ENCODE measurements around the gene HES7.

HES7 gene

DNA sequence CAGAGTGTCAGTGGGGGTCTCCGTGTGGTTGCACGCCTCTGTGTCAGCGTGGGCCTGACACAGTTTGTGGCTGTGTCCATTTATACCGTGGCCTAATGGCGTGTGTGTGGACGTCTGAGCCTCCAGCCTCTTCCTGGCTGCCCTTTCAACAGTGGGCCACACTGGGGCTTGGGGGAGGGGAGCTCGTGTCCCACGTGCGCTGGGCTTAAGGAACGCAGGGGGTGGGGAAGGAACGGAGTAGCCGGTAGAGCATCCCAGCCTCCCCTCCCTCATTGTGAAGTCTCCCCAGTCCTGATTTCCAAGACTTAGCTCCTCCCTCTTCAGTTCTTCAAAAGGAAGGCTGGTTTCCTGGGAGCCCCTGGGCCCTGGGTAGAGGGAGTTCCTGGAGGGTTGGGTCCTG, 9.5 kb upstream of the HES7 start:
- H3K4me3 ChIP-seq (ENCODE audit: low read depth, low read length), result no peak overlapping the region
- no peak for DNase-seq (ENCODE audit: low read depth)
- no peak for TF ChIP-seq POLR2A (IDR thresholded peaks at IDR 0.05; ENCODE audit: extremely low read depth, insufficient read length)
- TF ChIP-seq, protein P1, sequence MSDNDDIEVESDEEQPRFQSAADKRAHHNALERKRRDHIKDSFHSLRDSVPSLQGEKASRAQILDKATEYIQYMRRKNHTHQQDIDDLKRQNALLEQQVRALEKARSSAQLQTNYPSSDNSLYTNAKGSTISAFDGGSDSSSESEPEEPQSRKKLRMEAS (IDR thresholded peaks at IDR 0.05; ENCODE audit: low read depth, low read length), result no peak
- TF ChIP-seq MYC (IDR thresholded peaks at IDR 0.05; ENCODE audit: low read depth, low read length), result no peak
- TF ChIP-seq, protein P2, sequence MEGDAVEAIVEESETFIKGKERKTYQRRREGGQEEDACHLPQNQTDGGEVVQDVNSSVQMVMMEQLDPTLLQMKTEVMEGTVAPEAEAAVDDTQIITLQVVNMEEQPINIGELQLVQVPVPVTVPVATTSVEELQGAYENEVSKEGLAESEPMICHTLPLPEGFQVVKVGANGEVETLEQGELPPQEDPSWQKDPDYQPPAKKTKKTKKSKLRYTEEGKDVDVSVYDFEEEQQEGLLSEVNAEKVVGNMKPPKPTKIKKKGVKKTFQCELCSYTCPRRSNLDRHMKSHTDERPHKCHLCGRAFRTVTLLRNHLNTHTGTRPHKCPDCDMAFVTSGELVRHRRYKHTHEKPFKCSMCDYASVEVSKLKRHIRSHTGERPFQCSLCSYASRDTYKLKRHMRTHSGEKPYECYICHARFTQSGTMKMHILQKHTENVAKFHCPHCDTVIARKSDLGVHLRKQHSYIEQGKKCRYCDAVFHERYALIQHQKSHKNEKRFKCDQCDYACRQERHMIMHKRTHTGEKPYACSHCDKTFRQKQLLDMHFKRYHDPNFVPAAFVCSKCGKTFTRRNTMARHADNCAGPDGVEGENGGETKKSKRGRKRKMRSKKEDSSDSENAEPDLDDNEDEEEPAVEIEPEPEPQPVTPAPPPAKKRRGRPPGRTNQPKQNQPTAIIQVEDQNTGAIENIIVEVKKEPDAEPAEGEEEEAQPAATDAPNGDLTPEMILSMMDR (IDR thresholded peaks at IDR 0.05; ENCODE audit: low read depth, low read length), result no peak

DNA sequence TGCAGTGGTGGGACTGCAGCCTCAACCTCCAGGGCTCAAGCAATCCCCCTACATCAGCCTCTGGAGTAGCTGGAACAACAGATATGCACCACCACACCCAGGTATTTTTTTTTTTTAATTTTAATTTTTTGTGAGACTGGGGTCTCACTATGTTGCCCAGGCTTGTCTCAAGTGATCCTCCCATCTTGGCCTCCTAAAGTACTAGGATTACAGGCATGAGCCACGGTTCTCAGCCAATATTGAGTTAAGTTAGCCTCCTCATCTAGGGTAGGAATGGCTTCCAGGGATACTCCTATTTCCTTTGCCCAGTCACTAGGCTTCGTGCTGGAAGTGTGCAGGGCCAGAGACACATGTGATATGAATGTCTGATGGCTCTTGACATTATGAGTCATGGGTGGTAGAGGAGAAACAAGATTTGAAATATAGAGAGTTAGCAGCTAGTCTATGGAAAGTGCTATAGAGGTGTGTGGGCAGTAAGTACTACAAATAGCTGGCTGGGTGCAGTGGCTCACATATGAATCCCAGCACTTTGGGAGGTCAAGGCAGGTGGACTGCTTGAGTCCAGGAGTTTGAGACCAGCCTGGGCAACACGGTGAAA, 8.0 kb upstream of the HES7 start:
- no peak for DNase-seq (ENCODE audit: low read depth)
- TF ChIP-seq, protein P2 (IDR thresholded peaks at IDR 0.05; ENCODE audit: low read depth, low read length), result no peak
- no peak for TF ChIP-seq POLR2A (IDR thresholded peaks at IDR 0.05; ENCODE audit: extremely low read depth, insufficient read length)
- TF ChIP-seq MYC (IDR thresholded peaks at IDR 0.05; ENCODE audit: low read depth, low read length), result no peak
- TF ChIP-seq, protein P1 (IDR thresholded peaks at IDR 0.05; ENCODE audit: low read depth, low read length), result no peak
- no peak overlapping the region for H3K4me3 ChIP-seq (ENCODE audit: low read depth, low read length)

DNA sequence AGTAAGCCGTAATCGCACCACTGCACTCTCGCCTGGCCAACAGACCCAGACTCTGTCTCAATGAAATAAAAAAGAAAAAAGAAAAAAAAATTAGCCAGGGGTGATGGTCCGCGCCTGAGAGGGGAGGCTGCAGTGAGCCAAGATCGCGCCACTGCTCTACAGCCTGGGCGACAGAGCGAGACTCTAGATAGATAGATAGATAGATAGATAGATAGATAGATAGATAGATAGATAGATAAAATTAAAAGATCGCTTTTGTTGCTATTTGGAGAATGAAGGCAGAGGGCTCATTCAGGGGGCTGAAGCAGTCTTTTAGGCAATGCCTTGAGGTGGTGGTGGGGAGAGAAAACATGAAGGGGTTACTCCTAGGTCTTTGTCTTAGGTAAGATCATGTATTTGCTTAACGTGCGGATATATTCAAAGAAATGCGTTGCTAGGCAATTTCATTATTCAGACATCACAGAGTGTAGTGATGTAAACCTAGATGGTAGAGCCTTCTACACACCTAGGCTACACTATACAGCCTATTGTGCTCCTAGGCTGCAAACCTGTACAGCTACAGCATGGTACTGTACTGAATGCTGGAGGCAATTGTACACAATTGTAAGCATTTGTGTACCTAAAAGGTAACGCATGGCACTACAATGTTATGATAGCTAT, 4.3 kb upstream of the HES7 start:
- no peak overlapping the region for H3K4me3 ChIP-seq (ENCODE audit: low read depth, low read length)
- no peak for DNase-seq (ENCODE audit: low read depth)
- no peak for TF ChIP-seq MYC (IDR thresholded peaks at IDR 0.05; ENCODE audit: low read depth, low read length)
- TF ChIP-seq, protein P2 (IDR thresholded peaks at IDR 0.05; ENCODE audit: low read depth, low read length), result no peak
- no peak for TF ChIP-seq POLR2A (IDR thresholded peaks at IDR 0.05; ENCODE audit: extremely low read depth, insufficient read length)
- TF ChIP-seq, protein P1 (IDR thresholded peaks at IDR 0.05; ENCODE audit: low read depth, low read length), result no peak

DNA sequence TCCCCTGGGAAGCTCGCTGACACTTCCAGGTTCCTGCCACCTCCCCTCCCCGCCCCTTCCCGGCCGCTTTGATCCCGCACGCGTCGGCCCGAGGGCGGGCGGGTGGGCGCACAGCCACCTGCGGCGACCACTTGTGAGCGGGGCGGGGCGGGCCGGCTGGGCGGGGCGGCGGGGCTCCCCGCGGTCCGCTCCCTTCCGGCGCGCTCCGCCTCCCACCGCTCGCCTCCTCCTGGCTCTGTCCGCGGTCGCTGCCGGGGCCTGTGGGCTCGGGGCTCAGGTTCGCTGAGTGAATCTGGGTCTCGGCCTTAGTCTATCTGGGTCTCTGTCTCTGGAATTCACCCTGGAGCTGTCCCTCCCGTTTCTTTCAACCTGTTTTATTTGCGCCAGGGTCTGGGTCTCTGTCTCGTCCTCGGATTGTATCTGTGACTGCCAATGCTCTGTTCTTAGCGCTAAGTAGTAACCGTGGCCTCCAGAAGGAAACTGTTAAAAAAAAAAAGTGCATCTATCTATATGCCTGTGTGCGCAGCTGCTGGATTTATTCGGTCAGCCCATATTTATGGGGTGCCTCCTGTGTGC, 2.7 kb upstream of the HES7 start:
- H3K4me3 ChIP-seq (ENCODE audit: low read depth, low read length), result peak overlapping the region; percentile 60
- peak; percentile 49 for DNase-seq (ENCODE audit: low read depth)

DNA sequence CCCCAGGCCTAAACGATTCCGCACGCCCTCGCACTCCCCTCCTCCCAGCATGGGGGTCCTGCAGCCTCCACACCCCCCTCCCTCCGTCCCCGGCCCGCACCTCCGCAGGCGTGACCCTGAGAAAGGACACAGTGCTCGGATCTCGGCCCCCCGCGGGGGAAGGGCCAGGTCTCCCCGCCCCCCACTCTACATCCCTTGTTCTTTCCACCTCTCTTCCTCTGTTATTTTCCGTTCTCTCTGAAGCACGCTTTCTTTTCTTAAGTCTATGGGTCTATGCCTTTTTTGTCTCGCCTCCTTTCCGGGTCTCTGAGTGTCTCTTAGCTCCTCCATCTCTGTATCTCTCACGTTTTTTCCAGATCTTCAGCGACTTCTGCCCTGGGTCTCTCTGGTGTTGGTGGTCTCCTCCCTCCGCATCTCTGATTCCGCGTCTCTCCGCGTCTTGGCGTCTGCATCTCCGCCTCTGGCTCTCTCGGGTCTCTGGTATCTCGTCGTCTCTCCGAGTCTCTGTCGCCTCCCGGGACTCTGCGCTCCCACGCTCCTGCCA, 2.1 kb upstream of the HES7 start:
- peak overlapping the region; percentile 58 for H3K4me3 ChIP-seq (ENCODE audit: low read depth, low read length)
- DNase-seq (ENCODE audit: low read depth), result peak; percentile 41
- TF ChIP-seq, protein P2 (IDR thresholded peaks at IDR 0.05; ENCODE audit: low read depth, low read length), result no peak
- TF ChIP-seq, protein P1 (IDR thresholded peaks at IDR 0.05; ENCODE audit: low read depth, low read length), result no peak
- no peak for TF ChIP-seq MYC (IDR thresholded peaks at IDR 0.05; ENCODE audit: low read depth, low read length)
- TF ChIP-seq POLR2A (IDR thresholded peaks at IDR 0.05; ENCODE audit: extremely low read depth, insufficient read length), result no peak

More for the DNA sequence above, 2.7 kb upstream of the HES7 start:
- TF ChIP-seq, protein P1 (IDR thresholded peaks at IDR 0.05; ENCODE audit: low read depth, low read length), result no peak
- TF ChIP-seq, protein P2 (IDR thresholded peaks at IDR 0.05; ENCODE audit: low read depth, low read length), result no peak
- TF ChIP-seq POLR2A (IDR thresholded peaks at IDR 0.05; ENCODE audit: extremely low read depth, insufficient read length), result no peak
- TF ChIP-seq MYC (IDR thresholded peaks at IDR 0.05; ENCODE audit: low read depth, low read length), result no peak
